NCI-H128 (cell line): Measurements from ENCODE around the gene TJP3.
"Not testable (repeated sequence)": the region's sequence is repeated elsewhere in the genome, so short reads cannot be mapped to it uniquely, and the experiment has no call there.

Source experiments
- DNase-seq: peaks from one replicate; lab custom pipeline; 2025; ENCODE audit not compliant: unreplicated experiment; lab: John Stamatoyannopoulos, UW

TJP3 gene, protein sequence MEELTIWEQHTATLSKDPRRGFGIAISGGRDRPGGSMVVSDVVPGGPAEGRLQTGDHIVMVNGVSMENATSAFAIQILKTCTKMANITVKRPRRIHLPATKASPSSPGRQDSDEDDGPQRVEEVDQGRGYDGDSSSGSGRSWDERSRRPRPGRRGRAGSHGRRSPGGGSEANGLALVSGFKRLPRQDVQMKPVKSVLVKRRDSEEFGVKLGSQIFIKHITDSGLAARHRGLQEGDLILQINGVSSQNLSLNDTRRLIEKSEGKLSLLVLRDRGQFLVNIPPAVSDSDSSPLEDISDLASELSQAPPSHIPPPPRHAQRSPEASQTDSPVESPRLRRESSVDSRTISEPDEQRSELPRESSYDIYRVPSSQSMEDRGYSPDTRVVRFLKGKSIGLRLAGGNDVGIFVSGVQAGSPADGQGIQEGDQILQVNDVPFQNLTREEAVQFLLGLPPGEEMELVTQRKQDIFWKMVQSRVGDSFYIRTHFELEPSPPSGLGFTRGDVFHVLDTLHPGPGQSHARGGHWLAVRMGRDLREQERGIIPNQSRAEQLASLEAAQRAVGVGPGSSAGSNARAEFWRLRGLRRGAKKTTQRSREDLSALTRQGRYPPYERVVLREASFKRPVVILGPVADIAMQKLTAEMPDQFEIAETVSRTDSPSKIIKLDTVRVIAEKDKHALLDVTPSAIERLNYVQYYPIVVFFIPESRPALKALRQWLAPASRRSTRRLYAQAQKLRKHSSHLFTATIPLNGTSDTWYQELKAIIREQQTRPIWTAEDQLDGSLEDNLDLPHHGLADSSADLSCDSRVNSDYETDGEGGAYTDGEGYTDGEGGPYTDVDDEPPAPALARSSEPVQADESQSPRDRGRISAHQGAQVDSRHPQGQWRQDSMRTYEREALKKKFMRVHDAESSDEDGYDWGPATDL

DNA sequence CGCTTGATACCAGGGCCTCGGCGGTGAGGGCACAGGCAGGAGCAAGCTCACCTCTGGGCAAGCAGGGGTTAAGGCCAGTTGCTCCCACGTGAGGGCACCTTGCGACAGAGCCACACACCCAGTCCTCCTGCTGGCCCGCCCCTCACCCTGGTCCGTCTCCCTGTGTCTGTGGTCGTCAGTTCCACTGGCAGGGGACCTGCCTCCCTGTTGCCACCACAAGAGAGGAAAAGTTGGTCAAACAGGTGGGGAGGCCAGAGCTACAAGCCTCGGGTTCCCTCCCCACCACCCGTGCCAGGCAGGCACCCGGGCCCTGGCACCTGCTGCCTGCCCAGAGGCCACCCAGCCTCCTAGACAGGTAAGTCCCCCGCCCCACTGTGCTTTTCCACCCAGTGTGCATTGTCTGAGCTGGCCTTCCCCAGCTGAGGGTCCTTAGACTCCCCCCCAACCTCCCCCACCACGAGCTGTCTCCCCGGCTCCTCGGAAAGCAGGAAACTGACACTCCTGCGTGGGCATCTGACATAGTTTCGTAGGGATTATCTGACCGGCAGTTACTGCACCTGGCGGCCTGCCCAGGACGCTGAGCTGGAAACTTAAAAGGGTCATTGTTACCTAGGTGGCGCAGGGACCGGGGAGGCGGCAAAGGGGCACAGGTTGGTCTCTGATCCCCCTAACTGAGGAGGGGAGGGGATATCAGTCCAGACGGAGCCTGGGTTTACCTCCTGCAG is at the start of gene TJP3:
TSS of gene TJP3 (plus strand) at position 178 of the 725 bp plus-strand sequence. CDS start 20,049 bp downstream, outside the sequence.
- DNase-seq: no peak

GRCh38 chr19:3658870-3659745 is 49.1 kb upstream of the TJP3 start:
- no peak for DNase-seq

GRCh38 chr19:3659746-3660112 is 48.5 kb upstream of the TJP3 start:
- DNase-seq: no peak

GRCh38 chr19:3660493-3661219 is 47.5 kb upstream of the TJP3 start:
- no peak for DNase-seq

DNA sequence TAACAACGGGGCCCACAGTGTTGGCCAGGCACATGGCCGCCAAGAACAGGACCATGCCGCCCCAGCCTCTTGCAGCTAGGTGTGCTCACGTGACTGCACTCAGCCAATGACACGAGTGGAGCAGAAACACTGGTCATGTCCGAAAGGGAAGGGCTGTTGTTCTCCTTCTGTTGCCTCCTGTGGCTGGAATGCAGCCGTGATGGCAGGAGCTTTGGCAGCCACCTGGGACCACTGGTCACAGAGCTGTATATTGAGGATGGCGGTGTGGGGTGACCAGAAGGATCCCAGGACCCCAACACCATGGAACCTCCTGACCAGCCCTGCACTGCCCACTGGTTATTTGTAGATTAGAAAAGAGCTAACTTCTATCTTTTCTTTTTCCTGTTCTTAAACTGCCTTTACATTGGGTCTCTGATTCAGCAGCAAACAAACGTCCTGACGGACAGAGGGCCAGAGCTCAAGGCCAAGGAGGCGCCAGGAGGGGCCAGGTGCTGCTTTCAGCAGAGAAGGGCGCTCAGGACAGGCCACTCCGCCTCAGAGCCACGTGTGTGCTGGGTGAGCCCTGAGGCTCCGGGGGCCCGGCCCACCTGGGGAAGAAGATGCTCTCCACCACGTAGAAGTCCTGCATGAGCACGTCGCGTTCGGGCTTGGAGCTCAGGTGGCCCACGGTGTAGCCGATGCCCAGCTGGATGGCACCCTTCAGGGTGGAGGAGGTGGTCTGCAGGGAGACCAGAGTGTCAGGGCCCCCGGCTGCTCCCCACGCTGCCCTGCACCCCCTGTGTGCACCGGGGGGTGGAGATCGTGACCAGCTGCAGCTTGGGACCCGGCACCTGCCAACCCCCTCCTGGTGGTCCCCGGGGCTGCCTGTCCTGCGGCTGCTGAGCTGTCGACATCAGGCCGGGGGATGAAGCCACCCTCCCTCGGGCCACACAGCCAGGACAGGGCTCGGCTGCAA is 46.6 kb upstream of the TJP3 start:
- DNase-seq: no peak

GRCh38 chr19:3663838-3664237 is 44.3 kb upstream of the TJP3 start:
- no peak for DNase-seq

DNA sequence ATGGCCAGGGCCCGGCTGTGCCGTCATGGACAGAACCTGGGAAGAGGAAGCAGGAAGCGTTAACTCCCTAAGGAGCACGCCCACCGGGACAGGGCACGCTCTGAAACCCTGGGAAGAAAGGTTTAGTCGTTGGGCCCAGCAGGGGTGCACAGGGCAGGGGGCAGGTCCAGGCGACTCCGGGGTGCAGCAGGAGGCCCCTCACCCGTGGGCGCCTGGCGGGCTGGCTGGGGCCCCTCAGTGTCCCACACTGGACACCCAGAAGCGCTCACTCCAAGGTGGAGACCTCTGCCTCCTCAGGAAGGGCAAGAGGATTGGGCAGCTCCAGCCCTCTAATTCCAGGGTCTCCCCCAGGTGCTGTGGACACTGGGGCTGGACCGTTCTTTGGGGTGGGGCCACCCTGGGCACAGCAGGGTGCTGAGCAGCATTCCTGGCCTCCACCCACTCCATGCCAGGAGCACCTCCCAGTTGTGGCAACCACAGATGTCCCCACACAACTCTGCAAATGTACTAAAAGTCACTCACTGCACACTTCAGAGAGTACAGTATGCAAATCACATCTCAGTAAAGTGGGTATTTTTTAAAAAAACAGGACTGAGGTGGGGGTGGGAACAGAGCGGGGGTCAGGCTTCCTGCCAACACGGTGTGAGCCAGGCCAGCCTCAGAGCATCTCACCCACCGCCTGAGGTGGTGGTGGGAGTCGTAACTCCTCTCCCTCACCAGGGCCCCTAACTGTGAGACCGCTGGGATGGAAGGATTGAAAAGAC is 43.1 kb upstream of the TJP3 start:
- DNase-seq: no peak

DNA sequence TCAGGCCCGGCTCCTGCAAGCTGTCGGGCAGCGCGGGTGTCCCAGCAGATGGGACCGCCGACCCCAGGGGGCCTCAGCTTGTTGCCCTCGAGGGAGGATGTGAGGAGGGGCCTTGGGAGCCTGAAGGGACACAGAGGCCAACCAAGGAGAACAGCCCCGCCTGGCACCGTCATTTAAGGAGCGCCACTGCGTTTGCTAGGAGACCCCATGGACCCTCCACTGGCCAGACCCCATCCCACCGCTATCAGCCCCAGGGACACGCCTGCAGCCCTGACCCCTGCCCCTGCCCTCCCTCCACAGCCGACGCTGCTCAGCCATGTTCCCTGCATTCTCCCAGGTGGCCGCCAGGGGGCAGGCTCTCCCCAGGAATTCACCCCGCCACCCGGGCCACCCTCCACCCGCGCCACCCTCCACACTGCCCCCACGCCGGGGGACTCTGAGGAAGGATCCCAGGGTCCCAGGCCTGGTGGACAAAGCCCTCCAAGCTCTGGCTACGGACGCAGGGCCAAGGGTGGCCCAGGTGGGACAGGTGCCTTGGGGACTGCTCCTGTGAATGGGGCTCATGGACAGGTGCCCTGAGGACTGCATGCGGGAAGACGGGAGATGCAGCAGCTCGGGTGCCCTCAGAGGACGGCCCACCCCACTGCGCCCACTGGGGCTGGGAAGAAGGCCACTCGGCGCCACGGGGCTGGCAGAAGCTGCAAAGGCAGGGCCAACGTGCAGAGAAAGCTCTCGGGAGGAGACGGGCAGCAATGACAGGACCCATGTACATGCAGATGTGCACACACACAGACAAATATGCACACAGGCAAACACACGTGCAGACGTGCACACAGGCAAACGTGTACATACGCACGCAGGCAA is 42.3 kb upstream of the TJP3 start:
- DNase-seq: no peak

GRCh38 chr19:3666545-3666856 is 41.7 kb upstream of the TJP3 start:
- not testable (repeated sequence) for DNase-seq

DNA sequence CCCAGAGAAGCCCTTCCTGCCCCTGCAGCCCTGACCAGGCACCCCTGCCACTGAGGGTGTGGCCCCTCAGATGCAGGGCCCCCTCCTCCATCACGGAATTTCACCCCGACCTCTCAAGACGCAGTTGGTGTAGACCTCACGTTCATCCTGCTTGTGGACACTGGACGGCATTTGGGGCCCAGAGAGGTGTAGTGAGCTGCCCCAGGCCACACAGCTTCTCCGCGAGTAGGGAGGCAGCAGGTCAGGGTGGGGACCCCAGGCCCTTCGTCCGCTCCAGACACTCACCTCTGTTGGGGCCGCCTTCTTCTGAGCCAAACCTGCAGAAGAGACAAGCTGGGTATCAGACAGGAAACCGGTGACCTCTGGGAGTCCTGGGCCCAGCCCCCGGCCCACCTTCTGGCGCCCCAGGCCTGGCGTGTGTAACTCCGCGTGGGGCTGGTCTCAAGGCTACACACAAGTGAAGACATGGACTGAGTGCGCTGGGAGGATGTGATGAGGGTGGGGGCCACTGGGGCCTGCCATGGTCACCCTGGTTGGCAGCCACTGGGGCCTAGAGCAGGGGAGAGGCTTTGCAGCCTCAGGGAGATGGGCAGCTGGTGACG is 41.0 kb upstream of the TJP3 start:
- no peak for DNase-seq

DNA sequence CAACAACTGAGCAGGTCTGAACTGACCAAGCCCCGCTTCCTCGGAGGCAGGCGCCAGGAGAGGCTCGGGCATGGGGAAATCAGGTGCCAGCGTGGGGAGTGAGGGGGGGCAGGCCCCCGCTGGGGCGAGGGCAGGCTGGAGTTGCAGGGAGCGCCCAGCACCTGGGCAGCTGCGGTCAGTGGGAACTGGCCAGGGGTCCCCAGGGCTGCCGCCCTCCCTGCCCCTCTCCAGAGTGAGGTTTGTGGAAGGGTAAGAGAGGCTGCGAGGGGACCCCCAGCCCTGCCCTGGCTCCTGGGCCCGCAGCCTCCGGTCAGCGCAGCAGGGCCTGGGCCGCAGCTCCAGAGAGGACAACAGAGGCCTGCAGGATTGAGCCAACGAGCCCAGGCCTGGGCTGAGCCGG is 40.4 kb upstream of the TJP3 start:
- DNase-seq: no peak

DNA sequence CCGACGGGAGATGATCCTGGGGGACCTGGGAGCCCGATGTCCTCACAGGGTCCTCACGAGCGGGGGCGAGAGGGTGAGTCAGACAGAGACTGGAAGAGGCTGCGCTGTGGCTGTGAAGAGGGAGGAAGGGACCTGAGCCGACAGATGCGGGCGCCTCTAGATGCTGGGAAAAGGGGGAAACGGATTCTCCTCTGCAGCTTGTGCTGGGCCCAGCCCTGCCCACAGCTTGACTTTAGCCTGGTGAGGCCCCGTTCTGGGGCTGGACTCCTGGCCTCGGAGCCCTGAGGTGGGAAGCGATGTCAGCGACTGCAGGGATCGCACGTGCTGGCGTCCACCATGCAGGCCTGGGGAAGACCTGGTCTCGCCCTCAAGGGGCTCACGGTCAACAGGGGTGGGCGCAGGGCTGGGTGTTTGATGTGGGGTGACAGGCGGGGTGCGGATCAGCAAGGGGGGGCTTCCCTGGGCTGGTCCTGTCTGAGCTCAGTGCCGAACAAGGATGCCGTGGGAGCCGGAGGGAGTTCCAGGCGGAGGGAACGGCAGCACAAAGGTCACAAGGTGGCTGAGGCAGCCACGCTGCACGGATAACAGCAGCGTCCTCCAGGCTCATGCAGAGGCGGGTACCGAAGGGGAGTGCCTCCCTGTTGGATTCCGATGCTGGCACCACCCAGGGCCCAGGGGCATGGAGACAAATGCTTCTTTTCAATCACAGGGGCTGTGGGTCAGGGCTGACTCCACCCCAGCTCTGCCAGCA is 39.7 kb upstream of the TJP3 start:
- DNase-seq: no peak

GRCh38 chr19:3669082-3669946 is 38.9 kb upstream of the TJP3 start:
- no peak for DNase-seq

DNA sequence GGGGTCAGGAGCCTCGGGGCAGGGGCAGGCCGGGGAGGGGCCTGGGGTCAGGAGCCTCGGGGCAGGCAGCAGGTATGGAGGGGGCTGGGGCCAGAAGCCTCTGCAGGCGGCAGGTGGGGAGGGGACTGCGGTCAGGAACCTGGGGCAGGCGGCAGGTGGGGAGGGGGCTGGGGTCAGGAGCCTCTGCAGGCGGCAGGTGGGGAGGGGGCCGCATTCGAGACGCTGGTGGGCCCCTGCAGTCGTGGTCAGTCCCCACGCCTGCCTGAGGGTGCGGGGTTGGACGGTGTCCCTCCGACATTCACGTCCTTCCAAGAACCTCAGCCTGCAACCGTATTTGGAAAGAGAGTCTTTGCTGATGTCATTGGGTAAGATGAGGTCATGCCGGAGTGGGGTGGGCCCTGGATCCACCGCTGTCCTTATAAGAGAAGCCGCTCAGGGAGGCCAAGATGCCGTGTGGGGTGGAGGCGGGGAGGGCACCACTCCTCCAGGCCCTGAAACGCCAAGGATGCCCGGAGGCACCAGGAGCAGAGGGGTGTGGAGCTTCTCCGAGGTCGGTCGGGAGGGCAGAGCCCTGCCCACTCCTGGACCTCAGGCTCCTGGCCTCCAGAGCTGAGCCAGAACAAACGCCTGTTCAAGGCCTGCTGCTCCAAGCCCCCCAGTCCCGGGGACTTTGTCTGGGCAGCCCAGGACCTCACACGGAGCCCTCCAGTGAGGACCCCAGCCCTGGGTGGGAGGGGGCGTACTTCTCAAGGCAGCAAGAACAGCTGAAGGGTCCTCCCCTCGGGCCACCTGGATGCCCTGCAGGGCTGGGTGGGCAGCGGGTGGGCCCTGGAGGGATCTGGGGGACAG is 38.0 kb upstream of the TJP3 start:
- no peak for DNase-seq
